Measurements from ENCODE around the gene RNF44. TPM values are rescaled to one million over a fixed set of nuclear protein-coding genes. Genes with fewer than 3 reads are reported as not detected.

The RNF44 gene
- total and polyA plus RNA-seq, 2 donors (not counting 1 experiment from before 2014, with no cell fraction given): 1.4 to 2.6 TPM

DNA sequence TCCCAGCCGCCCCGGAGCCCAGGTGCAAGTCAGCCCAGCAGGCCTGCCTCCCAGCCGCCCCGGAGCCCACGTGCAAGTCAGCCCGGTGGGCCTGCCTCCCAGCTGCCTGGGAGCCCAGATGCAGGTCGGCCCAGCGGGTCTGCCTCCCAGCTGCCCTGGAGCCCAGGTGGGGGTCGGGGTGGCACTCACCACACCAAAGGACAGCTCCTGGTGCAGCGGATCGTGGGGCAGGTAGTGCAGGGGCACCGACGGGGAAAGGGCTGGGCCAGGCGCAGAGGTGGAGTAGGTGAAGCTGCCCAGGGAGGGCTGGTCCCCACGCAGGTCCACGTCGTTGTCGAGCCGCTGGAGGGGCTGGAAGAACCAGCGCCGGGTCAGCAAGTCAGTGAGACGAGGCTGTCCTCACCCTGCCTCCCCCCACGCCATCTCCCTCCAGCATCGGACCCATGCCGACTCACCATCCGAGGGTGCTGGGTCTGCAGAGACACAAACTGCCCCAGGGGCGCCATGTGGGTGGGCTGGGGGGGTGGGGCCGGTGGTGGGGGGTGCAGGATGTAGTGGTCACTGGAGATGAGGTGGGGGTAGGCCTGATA is 6.7 kb downstream of the RNF44 start:
- no peaks in the 10 kb centered on the region for H3K9me3 ChIP-seq (ENCODE audit: control insufficient read depth, insufficient read depth, low read depth, low read length)
- no peak for DNase-seq (ENCODE audit: low read depth in 2 of 2)
- no peaks in the 10 kb centered on the region for H3K27me3 ChIP-seq (ENCODE audit: control insufficient read depth, insufficient read depth, low read length)
- H3K79me2 ChIP-seq (ENCODE audit: control insufficient read depth, insufficient read depth, low read length): peaks cover 9% of the 10 kb centered on the region
- H3K36me3 ChIP-seq (ENCODE audit: control insufficient read depth, insufficient read depth, low read length): peaks cover 9% of the 10 kb centered on the region
- no peak overlapping the region for H3K9ac ChIP-seq (ENCODE audit: insufficient read depth, low read length)
- H3K27ac ChIP-seq (ENCODE audit: insufficient read depth, low read length): no peak overlapping the region
- H4K20me1 ChIP-seq (ENCODE audit: control insufficient read depth, extremely low read depth, insufficient read depth, low read length): no peaks in the 10 kb centered on the region
- no peak for TF ChIP-seq EZH2 (IDR thresholded peaks at IDR 0.05; ENCODE audit: low read length, missing control alignments)
- TF ChIP-seq, protein P1, sequence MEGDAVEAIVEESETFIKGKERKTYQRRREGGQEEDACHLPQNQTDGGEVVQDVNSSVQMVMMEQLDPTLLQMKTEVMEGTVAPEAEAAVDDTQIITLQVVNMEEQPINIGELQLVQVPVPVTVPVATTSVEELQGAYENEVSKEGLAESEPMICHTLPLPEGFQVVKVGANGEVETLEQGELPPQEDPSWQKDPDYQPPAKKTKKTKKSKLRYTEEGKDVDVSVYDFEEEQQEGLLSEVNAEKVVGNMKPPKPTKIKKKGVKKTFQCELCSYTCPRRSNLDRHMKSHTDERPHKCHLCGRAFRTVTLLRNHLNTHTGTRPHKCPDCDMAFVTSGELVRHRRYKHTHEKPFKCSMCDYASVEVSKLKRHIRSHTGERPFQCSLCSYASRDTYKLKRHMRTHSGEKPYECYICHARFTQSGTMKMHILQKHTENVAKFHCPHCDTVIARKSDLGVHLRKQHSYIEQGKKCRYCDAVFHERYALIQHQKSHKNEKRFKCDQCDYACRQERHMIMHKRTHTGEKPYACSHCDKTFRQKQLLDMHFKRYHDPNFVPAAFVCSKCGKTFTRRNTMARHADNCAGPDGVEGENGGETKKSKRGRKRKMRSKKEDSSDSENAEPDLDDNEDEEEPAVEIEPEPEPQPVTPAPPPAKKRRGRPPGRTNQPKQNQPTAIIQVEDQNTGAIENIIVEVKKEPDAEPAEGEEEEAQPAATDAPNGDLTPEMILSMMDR (conservative IDR thresholded peaks at IDR 0.05 in 1 of 2, IDR thresholded peaks at IDR 0.05 in 1 of 2; ENCODE audit: low read depth in 1 of 2, low read length in 2 of 2): no peak
- peaks cover 14% of the 10 kb centered on the region for H3K4me1 ChIP-seq (ENCODE audit: control insufficient read depth, extremely low read depth, insufficient read depth, low read length)
- no peak overlapping the region for H3K4me3 ChIP-seq (replicated peaks in 1 of 4; ENCODE audit: control extremely low read depth in 1 of 4, insufficient read depth in 1 of 4, low read depth in 3 of 4, low read length in 4 of 4)
- H2AFZ ChIP-seq (ENCODE audit: low read length): no peak overlapping the region
- H3K4me2 ChIP-seq (ENCODE audit: extremely low read depth, insufficient read depth, low read length): no peak overlapping the region

DNA sequence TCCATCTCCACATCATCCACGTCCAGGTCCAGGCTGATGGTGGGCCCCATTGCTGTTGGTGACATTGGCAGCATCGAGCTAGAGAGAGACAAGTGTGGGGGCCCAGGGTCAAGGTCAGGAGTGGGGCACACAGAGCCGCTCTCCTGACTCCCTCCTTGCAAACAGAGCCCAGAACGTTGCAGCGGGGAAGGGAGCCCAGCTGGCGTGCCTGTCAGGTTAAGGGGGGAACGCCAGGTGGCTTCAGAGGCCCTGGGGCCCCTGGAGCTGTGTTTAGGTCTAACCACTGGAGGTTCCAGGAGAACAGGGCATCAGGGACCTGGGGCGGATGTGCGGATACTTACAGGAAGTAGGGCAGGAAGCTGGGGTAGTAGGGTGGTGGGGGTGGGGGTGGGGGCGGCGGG is 7.5 kb downstream of the RNF44 start:
- peaks cover 8% of the 10 kb centered on the region for H3K4me1 ChIP-seq (ENCODE audit: control insufficient read depth, extremely low read depth, insufficient read depth, low read length)
- no peak overlapping the region for H2AFZ ChIP-seq (ENCODE audit: low read length)
- peaks cover 9% of the 10 kb centered on the region for H3K36me3 ChIP-seq (ENCODE audit: control insufficient read depth, insufficient read depth, low read length)
- no peak overlapping the region for H3K4me3 ChIP-seq (replicated peaks in 1 of 4; ENCODE audit: control extremely low read depth in 1 of 4, insufficient read depth in 1 of 4, low read depth in 3 of 4, low read length in 4 of 4)
- no peaks in the 10 kb centered on the region for H3K9me3 ChIP-seq (ENCODE audit: control insufficient read depth, insufficient read depth, low read depth, low read length)
- no peak overlapping the region for H3K9ac ChIP-seq (ENCODE audit: insufficient read depth, low read length)
- no peaks in the 10 kb centered on the region for H3K27me3 ChIP-seq (ENCODE audit: control insufficient read depth, insufficient read depth, low read length)
- TF ChIP-seq, protein P1 (conservative IDR thresholded peaks at IDR 0.05 in 1 of 2, IDR thresholded peaks at IDR 0.05 in 1 of 2; ENCODE audit: low read depth in 1 of 2, low read length in 2 of 2): no peak
- no peak for TF ChIP-seq EZH2 (IDR thresholded peaks at IDR 0.05; ENCODE audit: low read length, missing control alignments)
- no peak for DNase-seq (ENCODE audit: low read depth in 2 of 2)
- H3K79me2 ChIP-seq (ENCODE audit: control insufficient read depth, insufficient read depth, low read length): peaks cover 2% of the 10 kb centered on the region
- H3K27ac ChIP-seq (ENCODE audit: insufficient read depth, low read length): no peak overlapping the region
- no peaks in the 10 kb centered on the region for H4K20me1 ChIP-seq (ENCODE audit: control insufficient read depth, extremely low read depth, insufficient read depth, low read length)
- H3K4me2 ChIP-seq (ENCODE audit: extremely low read depth, insufficient read depth, low read length): no peak overlapping the region

DNA sequence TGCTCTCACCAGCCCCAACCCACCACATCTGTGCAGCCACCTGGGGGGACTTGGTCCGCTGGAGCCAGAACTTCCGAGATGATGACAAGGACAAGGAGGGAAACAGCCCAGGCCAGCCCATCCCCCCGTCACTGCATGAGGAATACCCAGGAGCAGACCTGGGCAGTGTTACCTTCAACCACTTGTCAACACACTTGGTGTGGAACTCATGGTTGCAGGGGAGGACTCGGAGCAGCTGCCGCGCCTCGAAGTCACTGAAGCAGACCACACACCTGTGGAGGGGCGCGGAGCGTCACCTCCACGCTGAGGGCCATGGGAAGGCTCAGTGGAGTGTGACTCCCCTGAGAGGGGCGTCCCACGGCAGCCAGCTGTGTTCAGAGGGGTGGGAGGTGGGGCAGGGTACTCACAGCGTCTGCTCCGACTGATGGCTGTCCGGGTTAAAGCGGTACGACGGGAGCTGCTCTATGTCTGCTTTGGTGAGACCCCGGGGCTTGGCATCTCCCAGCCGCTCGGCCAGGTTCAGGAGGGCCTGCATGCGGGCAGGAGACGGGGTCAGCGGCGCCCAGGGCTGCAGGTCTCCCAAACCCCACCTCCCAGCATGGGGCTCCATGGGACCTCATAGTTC is 8.0 kb downstream of the RNF44 start:
- H3K27ac ChIP-seq (ENCODE audit: insufficient read depth, low read length): no peak overlapping the region
- H3K36me3 ChIP-seq (ENCODE audit: control insufficient read depth, insufficient read depth, low read length): peaks cover 9% of the 10 kb centered on the region
- DNase-seq (ENCODE audit: low read depth in 2 of 2): no peak
- H3K27me3 ChIP-seq (ENCODE audit: control insufficient read depth, insufficient read depth, low read length): no peaks in the 10 kb centered on the region
- H2AFZ ChIP-seq (ENCODE audit: low read length): no peak overlapping the region
- H4K20me1 ChIP-seq (ENCODE audit: control insufficient read depth, extremely low read depth, insufficient read depth, low read length): no peaks in the 10 kb centered on the region
- no peak overlapping the region for H3K4me3 ChIP-seq (replicated peaks in 1 of 4; ENCODE audit: control extremely low read depth in 1 of 4, insufficient read depth in 1 of 4, low read depth in 3 of 4, low read length in 4 of 4)
- H3K4me2 ChIP-seq (ENCODE audit: extremely low read depth, insufficient read depth, low read length): no peak overlapping the region
- no peaks in the 10 kb centered on the region for H3K79me2 ChIP-seq (ENCODE audit: control insufficient read depth, insufficient read depth, low read length)
- no peak overlapping the region for H3K9ac ChIP-seq (ENCODE audit: insufficient read depth, low read length)
- no peaks in the 10 kb centered on the region for H3K9me3 ChIP-seq (ENCODE audit: control insufficient read depth, insufficient read depth, low read depth, low read length)
- TF ChIP-seq EZH2 (IDR thresholded peaks at IDR 0.05; ENCODE audit: low read length, missing control alignments): no peak
- TF ChIP-seq, protein P1 (conservative IDR thresholded peaks at IDR 0.05 in 1 of 2, IDR thresholded peaks at IDR 0.05 in 1 of 2; ENCODE audit: low read depth in 1 of 2, low read length in 2 of 2): no peak
- H3K4me1 ChIP-seq (ENCODE audit: control insufficient read depth, extremely low read depth, insufficient read depth, low read length): peaks cover 3% of the 10 kb centered on the region

All from fibroblast of lung (primary cell).